Ishikawa (cell line): ENCODE measurements around the gene PVRIG.

ENCODE experiments used
- CEBPB ChIP-seq: IDR thresholded peaks from 2 replicates; pipeline ENCODE4 v1.6.1; 2012
- CREB1 ChIP-seq: IDR thresholded peaks from 2 replicates; pipeline ENCODE4 v1.6.1; 2012; ENCODE audit warnings: low read depth
- EGR1 ChIP-seq: IDR thresholded peaks from 2 replicates; pipeline ENCODE4 v1.6.1; 2012
- EP300 ChIP-seq: IDR thresholded peaks from 2 replicates; pipeline ENCODE4 v1.6.1; 2012; ENCODE audit warnings: borderline replicate concordance
- FOXM1 ChIP-seq: IDR thresholded peaks from 2 replicates; pipeline ENCODE4 v1.6.1; 2012; ENCODE audit warnings: low read depth, borderline replicate concordance
- NFIC ChIP-seq: IDR thresholded peaks from 2 replicates; pipeline ENCODE4 v1.6.1; 2012
- RAD21 ChIP-seq: IDR thresholded peaks from 2 replicates; pipeline ENCODE4 v1.6.1; 2012; ENCODE audit warnings: low read depth
- TAF1 ChIP-seq: IDR thresholded peaks from 2 replicates; pipeline ENCODE4 v1.6.1; 2012; ENCODE audit warnings: low read depth, mild to moderate bottlenecking
- TCF12 ChIP-seq: IDR thresholded peaks from 2 replicates; pipeline ENCODE4 v1.6.1; 2012; ENCODE audit warnings: low read depth
- TEAD4 ChIP-seq: IDR thresholded peaks from 2 replicates; pipeline ENCODE4 v1.6.1; 2012
- USF1 ChIP-seq: IDR thresholded peaks from 2 replicates; pipeline ENCODE4 v1.6.1; 2012
- YY1 ChIP-seq: IDR thresholded peaks from 2 replicates; pipeline ENCODE4 v1.6.1; 2012; ENCODE audit warnings: low read depth
- ZBTB7A ChIP-seq: IDR thresholded peaks from 2 replicates; pipeline ENCODE4 v1.6.1; 2012; ENCODE audit warnings: low read depth
- TF ChIP-seq, protein P1 (sequence below): IDR thresholded peaks from 2 replicates; pipeline ENCODE4 v1.6.1; 2012; ENCODE audit warnings: low read depth, mild to moderate bottlenecking
- TF ChIP-seq, protein P2 (sequence below): IDR thresholded peaks from 2 replicates; pipeline ENCODE4 v1.6.1; 2012

Gene PVRIG

DNA sequence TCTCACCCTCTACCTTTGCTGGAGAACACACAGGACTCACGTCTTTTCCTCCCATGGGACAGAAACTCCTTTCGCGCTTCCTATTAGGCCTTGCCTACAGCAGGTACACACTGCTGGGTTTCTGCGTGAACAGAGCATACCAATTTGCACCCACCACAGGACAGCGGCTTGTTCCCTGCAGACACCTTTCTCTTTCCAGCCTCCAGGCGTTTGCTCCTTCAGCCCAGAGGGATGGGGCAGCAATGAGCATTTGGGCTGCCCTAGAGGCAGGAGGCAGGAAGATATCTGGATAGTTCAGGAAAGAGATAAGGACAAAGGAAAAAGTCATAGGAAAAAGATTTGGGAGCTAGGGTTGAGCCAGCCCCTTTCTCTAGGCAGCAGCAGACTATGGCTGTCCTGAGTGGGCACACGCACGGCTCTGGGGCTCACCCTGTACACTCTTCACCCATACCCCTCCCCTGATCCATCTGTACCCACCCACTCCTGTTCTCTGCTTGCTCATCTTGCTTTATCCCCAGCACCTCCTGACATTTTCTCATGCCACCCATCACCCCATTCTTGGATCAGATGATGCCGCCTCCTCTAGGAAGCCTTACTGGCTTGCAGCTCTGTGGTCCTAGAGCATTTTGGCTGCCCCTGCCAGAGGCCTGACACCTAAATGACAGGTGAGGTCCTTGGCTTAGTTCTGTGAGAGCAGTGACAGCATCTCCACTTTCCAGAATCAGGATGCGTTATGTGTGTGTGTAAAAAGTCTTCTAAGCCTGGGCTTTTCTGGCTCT is 47.0 kb downstream of the PVRIG start:
- no peak for TF ChIP-seq RAD21
- no peak for TF ChIP-seq EGR1
- no peak for TF ChIP-seq CREB1
- no peak for TF ChIP-seq TCF12
- TF ChIP-seq EP300 = no peak
- TF ChIP-seq, protein P1, sequence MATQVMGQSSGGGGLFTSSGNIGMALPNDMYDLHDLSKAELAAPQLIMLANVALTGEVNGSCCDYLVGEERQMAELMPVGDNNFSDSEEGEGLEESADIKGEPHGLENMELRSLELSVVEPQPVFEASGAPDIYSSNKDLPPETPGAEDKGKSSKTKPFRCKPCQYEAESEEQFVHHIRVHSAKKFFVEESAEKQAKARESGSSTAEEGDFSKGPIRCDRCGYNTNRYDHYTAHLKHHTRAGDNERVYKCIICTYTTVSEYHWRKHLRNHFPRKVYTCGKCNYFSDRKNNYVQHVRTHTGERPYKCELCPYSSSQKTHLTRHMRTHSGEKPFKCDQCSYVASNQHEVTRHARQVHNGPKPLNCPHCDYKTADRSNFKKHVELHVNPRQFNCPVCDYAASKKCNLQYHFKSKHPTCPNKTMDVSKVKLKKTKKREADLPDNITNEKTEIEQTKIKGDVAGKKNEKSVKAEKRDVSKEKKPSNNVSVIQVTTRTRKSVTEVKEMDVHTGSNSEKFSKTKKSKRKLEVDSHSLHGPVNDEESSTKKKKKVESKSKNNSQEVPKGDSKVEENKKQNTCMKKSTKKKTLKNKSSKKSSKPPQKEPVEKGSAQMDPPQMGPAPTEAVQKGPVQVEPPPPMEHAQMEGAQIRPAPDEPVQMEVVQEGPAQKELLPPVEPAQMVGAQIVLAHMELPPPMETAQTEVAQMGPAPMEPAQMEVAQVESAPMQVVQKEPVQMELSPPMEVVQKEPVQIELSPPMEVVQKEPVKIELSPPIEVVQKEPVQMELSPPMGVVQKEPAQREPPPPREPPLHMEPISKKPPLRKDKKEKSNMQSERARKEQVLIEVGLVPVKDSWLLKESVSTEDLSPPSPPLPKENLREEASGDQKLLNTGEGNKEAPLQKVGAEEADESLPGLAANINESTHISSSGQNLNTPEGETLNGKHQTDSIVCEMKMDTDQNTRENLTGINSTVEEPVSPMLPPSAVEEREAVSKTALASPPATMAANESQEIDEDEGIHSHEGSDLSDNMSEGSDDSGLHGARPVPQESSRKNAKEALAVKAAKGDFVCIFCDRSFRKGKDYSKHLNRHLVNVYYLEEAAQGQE = no peak
- no peak for TF ChIP-seq USF1
- TF ChIP-seq, protein P2, sequence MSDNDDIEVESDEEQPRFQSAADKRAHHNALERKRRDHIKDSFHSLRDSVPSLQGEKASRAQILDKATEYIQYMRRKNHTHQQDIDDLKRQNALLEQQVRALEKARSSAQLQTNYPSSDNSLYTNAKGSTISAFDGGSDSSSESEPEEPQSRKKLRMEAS = no peak
- no peak for TF ChIP-seq CEBPB
- TF ChIP-seq NFIC = no peak
- TF ChIP-seq TEAD4 = no peak
- no peak for TF ChIP-seq YY1
- TF ChIP-seq ZBTB7A = no peak
- TF ChIP-seq TAF1 = no peak
- TF ChIP-seq FOXM1 = no peak

DNA sequence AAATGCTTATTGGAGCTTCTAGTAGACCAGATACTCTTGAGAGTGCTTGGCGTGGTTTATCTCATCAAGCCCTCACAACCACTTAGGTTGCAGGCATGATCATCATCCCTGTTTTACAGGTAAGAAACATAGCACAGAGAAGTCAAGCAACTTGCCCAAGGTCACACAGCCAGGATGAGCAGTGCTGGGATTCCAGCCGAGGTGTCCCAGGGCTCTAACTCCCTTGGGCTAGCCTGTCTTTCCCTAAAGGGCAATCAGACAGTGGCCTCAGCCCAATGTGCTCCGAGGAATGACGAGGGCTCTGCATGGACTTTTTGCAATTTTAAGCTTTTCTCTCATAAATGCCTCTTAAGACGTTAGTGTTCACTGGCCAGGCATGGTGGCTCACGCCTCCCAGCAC is 47.9 kb downstream of the PVRIG start:
- TF ChIP-seq, protein P1 = no peak
